ENCODE measurements around the gene SLC22A2.

The SLC22A2 gene

GRCh38 chr6:160207618-160208017 lies 51.0 kb downstream of the SLC22A2 start:
- DNase-seq (ENCODE audit: low spot score): no peak

GRCh38 chr6:160204710-160205109 lies 53.9 kb downstream of the SLC22A2 start:
- no peak for DNase-seq (ENCODE audit: low spot score)

GRCh38 chr6:160203953-160204352 lies 54.7 kb downstream of the SLC22A2 start:
- DNase-seq (ENCODE audit: low spot score): no peak

GRCh38 chr6:160203522-160203921 lies 55.1 kb downstream of the SLC22A2 start:
- no peak for DNase-seq (ENCODE audit: low spot score)

GRCh38 chr6:160203076-160203475 lies 55.5 kb downstream of the SLC22A2 start:
- DNase-seq (ENCODE audit: low spot score): no peak

GRCh38 chr6:160202411-160202810 lies 56.2 kb downstream of the SLC22A2 start:
- DNase-seq (ENCODE audit: low spot score): no peak

GRCh38 chr6:160201061-160201460 lies 57.6 kb downstream of the SLC22A2 start:
- no peak for DNase-seq (ENCODE audit: low spot score)

- no peak for DNase-seq (ENCODE audit: low spot score)
These were observed 59.9 kb downstream of the SLC22A2 start for GRCh38 chr6:160198606-160199211.

GRCh38 chr6:160197662-160198061 lies 61.0 kb downstream of the SLC22A2 start:
- no peak for DNase-seq (ENCODE audit: low spot score)

GRCh38 chr6:160194808-160195207 lies 63.8 kb downstream of the SLC22A2 start:
- no peak for DNase-seq (ENCODE audit: low spot score)

GRCh38 chr6:160192840-160193239 lies 65.8 kb downstream of the SLC22A2 start:
- DNase-seq (ENCODE audit: low spot score): no peak

GRCh38 chr6:160190973-160191372 lies 67.6 kb downstream of the SLC22A2 start:
- no peak for DNase-seq (ENCODE audit: low spot score)

- no peak for DNase-seq (ENCODE audit: low spot score)
These were observed 68.5 kb downstream of the SLC22A2 start for GRCh38 chr6:160190081-160190480.

- DNase-seq (ENCODE audit: low spot score): no peak
These were observed 69.8 kb downstream of the SLC22A2 start for GRCh38 chr6:160188773-160189172.

GRCh38 chr6:160180706-160181105 lies 77.9 kb downstream of the SLC22A2 start:
- no peak for DNase-seq (ENCODE audit: low spot score)

- DNase-seq (ENCODE audit: low spot score): no peak
These were observed 80.3 kb downstream of the SLC22A2 start for GRCh38 chr6:160178271-160178670.

- DNase-seq (ENCODE audit: low spot score): no peak
These were observed 81.4 kb downstream of the SLC22A2 start for GRCh38 chr6:160177220-160177619.

- DNase-seq (ENCODE audit: low spot score): no peak
These were observed 83.9 kb downstream of the SLC22A2 start for GRCh38 chr6:160174681-160175080.

GRCh38 chr6:160173806-160174527 lies 84.7 kb downstream of the SLC22A2 start:
- DNase-seq (ENCODE audit: low spot score): no peak

GRCh38 chr6:160172704-160173103 lies 85.9 kb downstream of the SLC22A2 start:
- DNase-seq (ENCODE audit: low spot score): no peak

- DNase-seq (ENCODE audit: low spot score): no peak
These were observed 88.5 kb downstream of the SLC22A2 start for GRCh38 chr6:160170018-160170680.

- DNase-seq (ENCODE audit: low spot score): no peak
These were observed 90.8 kb downstream of the SLC22A2 start for GRCh38 chr6:160167604-160168399.
